ENCODE results near the gene COX6B2. TPM values are rescaled to one million over a fixed set of nuclear protein-coding genes. Genes with fewer than 3 reads are reported as not detected.

Gene COX6B2
- total RNA-seq, 2 experiments from 2014 or later, result not detected

- H3K79me2 ChIP-seq (ENCODE audit: insufficient read depth, low read depth, low read length), result peaks cover 35% of the 10 kb centered on the region
- H3K9me3 ChIP-seq (ENCODE audit: low read length), result no peaks in the 10 kb centered on the region
- intact Hi-C loops (cut with micrococcal nuclease; ENCODE audit: unreplicated experiment), result no loop called here
- H3K36me3 ChIP-seq (ENCODE audit: insufficient read depth, low read length), result peaks cover 58% of the 10 kb centered on the region
- H4K20me1 ChIP-seq (ENCODE audit: insufficient read depth, low read length), result peaks cover 27% of the 10 kb centered on the region
- H3K4me3 ChIP-seq (ENCODE audit: low read depth, low read length, poor library complexity, severe bottlenecking), result no peak overlapping the region
- no peak for DNase-seq (ENCODE audit: low spot score)
- no peak for TF ChIP-seq CTCF (conservative IDR thresholded peaks at IDR 0.05; ENCODE audit: low read length)
- TF ChIP-seq EZH2phosphoT487 (IDR thresholded peaks at IDR 0.05; ENCODE audit: borderline replicate concordance, low read depth, low read length), result no peak
- CTCF ChIA-PET (ENCODE audit: unreplicated experiment), result interaction anchor here (1.1 kb wide), 1 partner anchor 34 kb away, joined by 3 read pairs; no protein-coding TSS in a partner anchor
- BruUV-seq (replicated peaks), result no TSS peak
- peak overlapping the region; percentile 98 for H3K4me2 ChIP-seq (ENCODE audit: low read length)
- no peaks in the 10 kb centered on the region for H3K9me2 ChIP-seq (ENCODE audit: insufficient read depth, low read length)
- peaks cover 36% of the 10 kb centered on the region for H3K4me1 ChIP-seq (ENCODE audit: insufficient read depth, low read length, poor library complexity, severe bottlenecking)
- POLR2A ChIA-PET, result no interaction called here
- H2AFZ ChIP-seq (ENCODE audit: low read length), result no peak overlapping the region
- H3K27ac ChIP-seq (ENCODE audit: low read depth, low read length, poor library complexity, severe bottlenecking), result no peak overlapping the region
Observed at GRCh38 chr19:55389386-55390317, 35.1 kb upstream of the COX6B2 start.

GRCh38 chr19:55387736-55388497, 33.4 kb upstream of the COX6B2 start:
- Histone ChIP-seq H3K27ac (ENCODE audit: low read depth, low read length, poor library complexity, severe bottlenecking) (peak overlapping the region; percentile 91), H2AFZ (ENCODE audit: low read length) (no peak overlapping the region), H3K4me1 (ENCODE audit: insufficient read depth, low read length, poor library complexity, severe bottlenecking) (peaks cover 45% of the 10 kb centered on the region), H3K36me3 (ENCODE audit: insufficient read depth, low read length) (peaks cover 58% of the 10 kb centered on the region), H3K9me2 (ENCODE audit: insufficient read depth, low read length) (no peaks in the 10 kb centered on the region), H4K20me1 (ENCODE audit: insufficient read depth, low read length) (peaks cover 27% of the 10 kb centered on the region), H3K4me2 (ENCODE audit: low read length) (peak overlapping the region; percentile 98), H3K79me2 (ENCODE audit: insufficient read depth, low read depth, low read length) (peaks cover 42% of the 10 kb centered on the region), H3K4me3 (ENCODE audit: low read depth, low read length, poor library complexity, severe bottlenecking) (peak overlapping the region; percentile 87), H3K9me3 (ENCODE audit: low read length) (no peaks in the 10 kb centered on the region)
- no TSS peak for BruUV-seq (replicated peaks)
- no peak for TF ChIP-seq EZH2phosphoT487 (IDR thresholded peaks at IDR 0.05; ENCODE audit: borderline replicate concordance, low read depth, low read length)
- no peak for TF ChIP-seq CTCF (conservative IDR thresholded peaks at IDR 0.05; ENCODE audit: low read length)
- no peak for DNase-seq (ENCODE audit: low spot score)
- ChIA-PET POLR2A (no interaction called here), CTCF (ENCODE audit: unreplicated experiment) (interaction anchor here (1.1 kb wide), 1 partner anchor 32 kb away, joined by 3 read pairs; no protein-coding TSS in a partner anchor)
- intact Hi-C loops (cut with micrococcal nuclease; ENCODE audit: unreplicated experiment), result no loop called here

Data from OCI-LY7 (cell line).